GM12878 (cell line): ENCODE data around the gene KDSR. TPM values are rescaled to one million over a fixed set of nuclear protein-coding genes. Genes with fewer than 3 reads are reported as not detected.

Experiments
- ATAC-seq: fragments of 200-7000 bp; cut with Tn5 transposase; 3 replicates; pipeline ENCODE4 v1.9.1; 2020; ENCODE audit warnings: mild to moderate bottlenecking, moderate library complexity
- BruUV-seq: library from RNA; stranded (reverse); fragments of 400-500 nt; replicated peaks from 2 replicates; lab custom pipeline; 2021; lab: Mats Ljungman, UMichigan
- CTCF ChIA-PET: fragments of 300-600 bp; sonication (Branson Sonifier 250); formaldehyde crosslinking; extraction: SDS; loops from one replicate; lab custom pipeline; 2021; ENCODE audit warnings: inconsistent platforms; lab: Yijun Ruan, JAX
- POLR2A ChIA-PET: fragments of 350-600 bp; formaldehyde crosslinking; extraction: SDS; loops from one replicate; lab custom pipeline; 2021; ENCODE audit warnings: inconsistent platforms; lab: Charles Lee
- RAD21 ChIA-PET: fragments of 300-600 bp; sonication (Branson Sonifier 250); formaldehyde crosslinking; loops from one replicate; lab custom pipeline; 2023; ENCODE audit warnings: antibody characterized with exemption; ENCODE audit not compliant: unreplicated experiment; lab: Charles Lee
- SMC1A ChIA-PET: fragments of 300-600 bp; sonication (Branson Sonifier 250); formaldehyde crosslinking; loops from one replicate; lab custom pipeline; 2023; ENCODE audit not compliant: unreplicated experiment, uncharacterized antibody; lab: Charles Lee
- DNase-seq: peaks from one replicate; pipeline ENCODE4 v3.0.0-alpha.2; 2011; ENCODE audit warnings: low read depth, low spot score
- FAIRE-seq: peaks from 3 replicates; lab custom pipeline; 2011; peaks lifted over from hg19 to GRCh38; lab: Jason Lieb, UNC
- H2AFZ ChIP-seq: 2 replicates; pipeline ENCODE4 v1.6.0; 2011; ENCODE audit warnings: low read depth, low read length, control low read depth; ENCODE audit not compliant: control insufficient read depth
- H3K27ac ChIP-seq: 2 replicates; pipeline ENCODE4 v1.5.1; 2011; ENCODE audit warnings: control low read depth; ENCODE audit not compliant: control insufficient read depth, insufficient read depth
- H3K27me3 ChIP-seq, 2 experiments: replicated peaks in 1 of 2; 2 replicates each; pipeline versions ENCODE4 v1.6.0 to v1.6.1; 2011; ENCODE audit warnings: low read length in 1 of 2; ENCODE audit not compliant: control insufficient read depth in 2 of 2, insufficient read depth in 2 of 2
- H3K36me3 ChIP-seq, 2 experiments: 2 replicates each; pipeline ENCODE4 v1.5.1; 2011; ENCODE audit warnings: low read length in 1 of 2; ENCODE audit not compliant: control insufficient read depth in 2 of 2, insufficient read depth in 2 of 2
- H3K4me1 ChIP-seq: 2 replicates; pipeline ENCODE4 v1.6.1; 2011; ENCODE audit warnings: mild to moderate bottlenecking, low read length, moderate library complexity, mixed read lengths; ENCODE audit not compliant: control insufficient read depth, insufficient read depth
- H3K4me2 ChIP-seq: 2 replicates; pipeline ENCODE4 v1.6.0; 2011; ENCODE audit warnings: control low read depth; ENCODE audit not compliant: control insufficient read depth, insufficient read depth
- H3K4me3 ChIP-seq: fragments of 200-600 bp; sonication (generic); 2 replicates; pipeline ENCODE4 v1.5.1; 2016
- H3K79me2 ChIP-seq: 2 replicates; pipeline ENCODE4 v1.6.0; 2011; ENCODE audit warnings: low read length; ENCODE audit not compliant: control insufficient read depth, insufficient read depth
- H3K9ac ChIP-seq: 2 replicates; pipeline ENCODE4 v1.8.0; 2011; ENCODE audit warnings: low read length, control low read depth, mixed read lengths; ENCODE audit not compliant: control insufficient read depth, insufficient read depth
- H3K9me3 ChIP-seq: replicated peaks from 3 replicates; pipeline ENCODE4 v1.5.1; 2011; ENCODE audit warnings: mild to moderate bottlenecking, low read length; ENCODE audit not compliant: control insufficient read depth, insufficient read depth
- H4K20me1 ChIP-seq: 2 replicates; pipeline ENCODE4 v1.6.0; 2011; ENCODE audit not compliant: control insufficient read depth, insufficient read depth
- ATF7 ChIP-seq: fragments of 450-650 bp; IDR thresholded peaks from 2 replicates; pipeline ENCODE4 v1.6.1; 2016; ENCODE audit warnings: low read depth, mild to moderate bottlenecking
- BCL11A ChIP-seq: IDR thresholded peaks from 2 replicates; pipeline ENCODE4 v1.6.1; 2011; ENCODE audit warnings: low read depth, low read length
- KDM1A ChIP-seq: fragments of 200-600 bp; sonication (generic); IDR thresholded peaks from 2 replicates; pipeline ENCODE4 v1.6.1; 2016; ENCODE audit warnings: borderline replicate concordance
- RAD21 ChIP-seq: IDR thresholded peaks from 2 replicates; pipeline ENCODE4 v1.6.1; 2011; ENCODE audit warnings: mild to moderate bottlenecking, low read depth, low read length, moderate library complexity; ENCODE audit not compliant: insufficient read depth
- ZNF384 ChIP-seq: IDR thresholded peaks from 2 replicates; pipeline ENCODE4 v1.6.1; 2012; ENCODE audit warnings: low read depth, mild to moderate bottlenecking, low read length, improper control_type of control experiment, borderline replicate concordance
- WGBS: methylation state at CpG from one replicate; pipeline ENCODE4 v1.1.6; 2016; ENCODE audit warnings: low lambda C conversion rate; ENCODE audit not compliant: insufficient replicate concordance, insufficient coverage; ENCODE audit errors: missing lambda C conversion rate; 5-methylcytosine and 5-hydroxymethylcytosine counted together
- in situ Hi-C: fragments of 300-500 bp; cut with MboI; formaldehyde crosslinking; loops from 9 replicates; pipeline ENCODE4 v1.14.3; 2018; ENCODE audit warnings: mixed read lengths
- intact Hi-C: fragments of 100-400 bp; cut with micrococcal nuclease; formaldehyde crosslinking; loops from one replicate; pipeline ENCODE4 v1.14.2; 2022; ENCODE audit not compliant: unreplicated experiment
- polyA plus RNA-seq, 11 experiments: library from polyadenylated mRNA; depleted of rRNA in 4 of 11; unstranded in 6 of 11; stranded (reverse) in 5 of 11; fragments of >200 nt; fragmentation: Nextera tagmentation in 4 of 11; fragmentation: Illumina TruSeq in 1 of 11; extraction: Ambion mirVana in 4 of 11; extraction: Trizol in 1 of 11; gene quantifications; 1 replicate in 1 of 11; 2 replicates in 10 of 11; pipeline versions ENCODE4 v1.2.1 to v1.2.3, GENCODE V29; 2011 to 2016; ENCODE audit warnings: inconsistent platforms in 2 of 11, missing spikeins in 2 of 11, low read depth in 1 of 11
- total RNA-seq, 4 experiments: library from RNA; depleted of rRNA in 3 of 4; stranded (reverse); fragments of >200 nt in 3 of 4; fragmentation: Illumina TruSeq in 1 of 4; extraction: Trizol in 1 of 4; gene quantifications; 2 replicates each; pipeline versions ENCODE4 v1.2.1 to v1.2.3, GENCODE V29; 2013 to 2021
- TF ChIP-seq, protein P1 (sequence below): fragments of 450-650 bp; IDR thresholded peaks from 2 replicates; pipeline ENCODE4 v1.6.1; 2016; ENCODE audit warnings: mild to moderate bottlenecking
- TF ChIP-seq, protein P2 (sequence below): fragments of 450-650 bp; IDR thresholded peaks from 2 replicates; pipeline ENCODE4 v1.6.1; 2017; ENCODE audit warnings: mild to moderate bottlenecking, moderate library complexity
- TF ChIP-seq, protein P3 (sequence below): IDR thresholded peaks from 2 replicates; pipeline ENCODE4 v1.6.1; 2012; ENCODE audit warnings: mild to moderate bottlenecking, low read depth, low read length
- TF ChIP-seq, protein P4 (sequence below): fragments of 450-650 bp; IDR thresholded peaks from 2 replicates; pipeline ENCODE4 v1.6.1; 2014; ENCODE audit warnings: mild to moderate bottlenecking

The KDSR gene
- total and polyA plus RNA-seq, 10 of the 15 experiments (the other 5 are each of a cell fraction or from before 2014, with no cell fraction given), result 5.2 to 25.9 (median 14.3) TPM

DNA sequence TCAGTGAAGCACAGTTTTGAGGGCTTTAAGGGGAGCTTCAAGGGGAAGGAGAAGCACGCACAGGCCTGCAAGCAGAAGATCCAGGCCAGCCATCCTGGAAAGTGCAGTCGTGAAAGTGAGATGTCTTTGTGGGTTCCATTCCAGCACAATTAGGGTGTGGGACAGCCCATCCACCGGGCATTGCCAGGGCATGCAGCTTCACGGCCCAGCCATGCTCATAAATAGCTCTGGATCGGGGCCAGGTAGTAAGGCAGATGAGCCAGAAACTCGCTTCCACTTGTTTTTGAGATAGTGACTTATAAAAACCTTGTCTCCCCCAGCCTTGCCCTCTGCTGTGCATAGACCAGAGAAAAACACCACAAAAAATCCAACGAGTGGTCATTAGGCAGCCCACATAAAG, 21.0 kb downstream of the KDSR start:
- H3K9ac ChIP-seq, result no peak overlapping the region
- no peak overlapping the region for H3K4me2 ChIP-seq
- H3K36me3 ChIP-seq, result peaks cover 4 to 19% of the 10 kb centered on the region in 2 experiments; a peak in 3 of 4 replicates
- RAD21 ChIA-PET, result no interaction called here
- H3K27ac ChIP-seq, result no peak overlapping the region
- no peaks in the 10 kb centered on the region for H3K27me3 ChIP-seq
- no peaks in the 10 kb centered on the region for H3K4me1 ChIP-seq
- H3K4me3 ChIP-seq, result no peak overlapping the region
- ATAC-seq (no peak), FAIRE-seq (no peak), DNase-seq (no peak)
- SMC1A ChIA-PET, result no interaction called here
- no TSS peak for BruUV-seq
- no peaks in the 10 kb centered on the region for H3K9me3 ChIP-seq
- H3K79me2 ChIP-seq, result no peaks in the 10 kb centered on the region
- no peaks in the 10 kb centered on the region for H4K20me1 ChIP-seq
- TF ChIP-seq KDM1A (no peak), ZNF384 (no peak), BCL11A (no peak), ATF7 (no peak), RAD21 (no peak)
- TF ChIP-seq, protein P1, sequence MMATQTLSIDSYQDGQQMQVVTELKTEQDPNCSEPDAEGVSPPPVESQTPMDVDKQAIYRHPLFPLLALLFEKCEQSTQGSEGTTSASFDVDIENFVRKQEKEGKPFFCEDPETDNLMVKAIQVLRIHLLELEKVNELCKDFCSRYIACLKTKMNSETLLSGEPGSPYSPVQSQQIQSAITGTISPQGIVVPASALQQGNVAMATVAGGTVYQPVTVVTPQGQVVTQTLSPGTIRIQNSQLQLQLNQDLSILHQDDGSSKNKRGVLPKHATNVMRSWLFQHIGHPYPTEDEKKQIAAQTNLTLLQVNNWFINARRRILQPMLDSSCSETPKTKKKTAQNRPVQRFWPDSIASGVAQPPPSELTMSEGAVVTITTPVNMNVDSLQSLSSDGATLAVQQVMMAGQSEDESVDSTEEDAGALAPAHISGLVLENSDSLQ, result no peak
- TF ChIP-seq, protein P2, sequence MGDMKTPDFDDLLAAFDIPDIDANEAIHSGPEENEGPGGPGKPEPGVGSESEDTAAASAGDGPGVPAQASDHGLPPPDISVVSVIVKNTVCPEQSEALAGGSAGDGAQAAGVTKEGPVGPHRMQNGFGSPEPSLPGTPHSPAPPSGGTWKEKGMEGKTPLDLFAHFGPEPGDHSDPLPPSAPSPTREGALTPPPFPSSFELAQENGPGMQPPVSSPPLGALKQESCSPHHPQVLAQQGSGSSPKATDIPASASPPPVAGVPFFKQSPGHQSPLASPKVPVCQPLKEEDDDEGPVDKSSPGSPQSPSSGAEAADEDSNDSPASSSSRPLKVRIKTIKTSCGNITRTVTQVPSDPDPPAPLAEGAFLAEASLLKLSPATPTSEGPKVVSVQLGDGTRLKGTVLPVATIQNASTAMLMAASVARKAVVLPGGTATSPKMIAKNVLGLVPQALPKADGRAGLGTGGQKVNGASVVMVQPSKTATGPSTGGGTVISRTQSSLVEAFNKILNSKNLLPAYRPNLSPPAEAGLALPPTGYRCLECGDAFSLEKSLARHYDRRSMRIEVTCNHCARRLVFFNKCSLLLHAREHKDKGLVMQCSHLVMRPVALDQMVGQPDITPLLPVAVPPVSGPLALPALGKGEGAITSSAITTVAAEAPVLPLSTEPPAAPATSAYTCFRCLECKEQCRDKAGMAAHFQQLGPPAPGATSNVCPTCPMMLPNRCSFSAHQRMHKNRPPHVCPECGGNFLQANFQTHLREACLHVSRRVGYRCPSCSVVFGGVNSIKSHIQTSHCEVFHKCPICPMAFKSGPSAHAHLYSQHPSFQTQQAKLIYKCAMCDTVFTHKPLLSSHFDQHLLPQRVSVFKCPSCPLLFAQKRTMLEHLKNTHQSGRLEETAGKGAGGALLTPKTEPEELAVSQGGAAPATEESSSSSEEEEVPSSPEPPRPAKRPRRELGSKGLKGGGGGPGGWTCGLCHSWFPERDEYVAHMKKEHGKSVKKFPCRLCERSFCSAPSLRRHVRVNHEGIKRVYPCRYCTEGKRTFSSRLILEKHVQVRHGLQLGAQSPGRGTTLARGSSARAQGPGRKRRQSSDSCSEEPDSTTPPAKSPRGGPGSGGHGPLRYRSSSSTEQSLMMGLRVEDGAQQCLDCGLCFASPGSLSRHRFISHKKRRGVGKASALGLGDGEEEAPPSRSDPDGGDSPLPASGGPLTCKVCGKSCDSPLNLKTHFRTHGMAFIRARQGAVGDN, result no peak
- TF ChIP-seq, protein P3, sequence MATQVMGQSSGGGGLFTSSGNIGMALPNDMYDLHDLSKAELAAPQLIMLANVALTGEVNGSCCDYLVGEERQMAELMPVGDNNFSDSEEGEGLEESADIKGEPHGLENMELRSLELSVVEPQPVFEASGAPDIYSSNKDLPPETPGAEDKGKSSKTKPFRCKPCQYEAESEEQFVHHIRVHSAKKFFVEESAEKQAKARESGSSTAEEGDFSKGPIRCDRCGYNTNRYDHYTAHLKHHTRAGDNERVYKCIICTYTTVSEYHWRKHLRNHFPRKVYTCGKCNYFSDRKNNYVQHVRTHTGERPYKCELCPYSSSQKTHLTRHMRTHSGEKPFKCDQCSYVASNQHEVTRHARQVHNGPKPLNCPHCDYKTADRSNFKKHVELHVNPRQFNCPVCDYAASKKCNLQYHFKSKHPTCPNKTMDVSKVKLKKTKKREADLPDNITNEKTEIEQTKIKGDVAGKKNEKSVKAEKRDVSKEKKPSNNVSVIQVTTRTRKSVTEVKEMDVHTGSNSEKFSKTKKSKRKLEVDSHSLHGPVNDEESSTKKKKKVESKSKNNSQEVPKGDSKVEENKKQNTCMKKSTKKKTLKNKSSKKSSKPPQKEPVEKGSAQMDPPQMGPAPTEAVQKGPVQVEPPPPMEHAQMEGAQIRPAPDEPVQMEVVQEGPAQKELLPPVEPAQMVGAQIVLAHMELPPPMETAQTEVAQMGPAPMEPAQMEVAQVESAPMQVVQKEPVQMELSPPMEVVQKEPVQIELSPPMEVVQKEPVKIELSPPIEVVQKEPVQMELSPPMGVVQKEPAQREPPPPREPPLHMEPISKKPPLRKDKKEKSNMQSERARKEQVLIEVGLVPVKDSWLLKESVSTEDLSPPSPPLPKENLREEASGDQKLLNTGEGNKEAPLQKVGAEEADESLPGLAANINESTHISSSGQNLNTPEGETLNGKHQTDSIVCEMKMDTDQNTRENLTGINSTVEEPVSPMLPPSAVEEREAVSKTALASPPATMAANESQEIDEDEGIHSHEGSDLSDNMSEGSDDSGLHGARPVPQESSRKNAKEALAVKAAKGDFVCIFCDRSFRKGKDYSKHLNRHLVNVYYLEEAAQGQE, result no peak
- TF ChIP-seq, protein P4, sequence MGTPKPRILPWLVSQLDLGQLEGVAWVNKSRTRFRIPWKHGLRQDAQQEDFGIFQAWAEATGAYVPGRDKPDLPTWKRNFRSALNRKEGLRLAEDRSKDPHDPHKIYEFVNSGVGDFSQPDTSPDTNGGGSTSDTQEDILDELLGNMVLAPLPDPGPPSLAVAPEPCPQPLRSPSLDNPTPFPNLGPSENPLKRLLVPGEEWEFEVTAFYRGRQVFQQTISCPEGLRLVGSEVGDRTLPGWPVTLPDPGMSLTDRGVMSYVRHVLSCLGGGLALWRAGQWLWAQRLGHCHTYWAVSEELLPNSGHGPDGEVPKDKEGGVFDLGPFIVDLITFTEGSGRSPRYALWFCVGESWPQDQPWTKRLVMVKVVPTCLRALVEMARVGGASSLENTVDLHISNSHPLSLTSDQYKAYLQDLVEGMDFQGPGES, result no peak
- 96% methylated on average over 7 of the region's 7 CpGs for WGBS
- in situ Hi-C loops (loop anchor here (25.0 kb wide), 1 partner anchor 634 kb away; the partner anchor contains the start of gene PHLPP1), intact Hi-C loops (no loop called here)
- no peak overlapping the region for H2AFZ ChIP-seq
- CTCF ChIA-PET, result interaction anchor here (1.0 kb wide), 1 partner anchor 330 kb away, joined by 5 read pairs; no protein-coding TSS in a partner anchor
- POLR2A ChIA-PET, result no interaction called here
